ENCODE results near the gene TACC2.

Gene TACC2

GRCh38 chr10:122301811-122302115 is 312.8 kb downstream of the TACC2 start:
- TF ChIP-seq, protein P1, sequence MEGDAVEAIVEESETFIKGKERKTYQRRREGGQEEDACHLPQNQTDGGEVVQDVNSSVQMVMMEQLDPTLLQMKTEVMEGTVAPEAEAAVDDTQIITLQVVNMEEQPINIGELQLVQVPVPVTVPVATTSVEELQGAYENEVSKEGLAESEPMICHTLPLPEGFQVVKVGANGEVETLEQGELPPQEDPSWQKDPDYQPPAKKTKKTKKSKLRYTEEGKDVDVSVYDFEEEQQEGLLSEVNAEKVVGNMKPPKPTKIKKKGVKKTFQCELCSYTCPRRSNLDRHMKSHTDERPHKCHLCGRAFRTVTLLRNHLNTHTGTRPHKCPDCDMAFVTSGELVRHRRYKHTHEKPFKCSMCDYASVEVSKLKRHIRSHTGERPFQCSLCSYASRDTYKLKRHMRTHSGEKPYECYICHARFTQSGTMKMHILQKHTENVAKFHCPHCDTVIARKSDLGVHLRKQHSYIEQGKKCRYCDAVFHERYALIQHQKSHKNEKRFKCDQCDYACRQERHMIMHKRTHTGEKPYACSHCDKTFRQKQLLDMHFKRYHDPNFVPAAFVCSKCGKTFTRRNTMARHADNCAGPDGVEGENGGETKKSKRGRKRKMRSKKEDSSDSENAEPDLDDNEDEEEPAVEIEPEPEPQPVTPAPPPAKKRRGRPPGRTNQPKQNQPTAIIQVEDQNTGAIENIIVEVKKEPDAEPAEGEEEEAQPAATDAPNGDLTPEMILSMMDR (IDR thresholded peaks at IDR 0.05; ENCODE audit: low read depth, low read length) = no peak
- DNase-seq (ENCODE audit: extremely low read depth, low read depth) = no peak

GRCh38 chr10:122302315-122302714 is 313.4 kb downstream of the TACC2 start:
- TF ChIP-seq, protein P1 (IDR thresholded peaks at IDR 0.05; ENCODE audit: low read depth, low read length) = no peak
- DNase-seq (ENCODE audit: extremely low read depth, low read depth) = no peak

DNA sequence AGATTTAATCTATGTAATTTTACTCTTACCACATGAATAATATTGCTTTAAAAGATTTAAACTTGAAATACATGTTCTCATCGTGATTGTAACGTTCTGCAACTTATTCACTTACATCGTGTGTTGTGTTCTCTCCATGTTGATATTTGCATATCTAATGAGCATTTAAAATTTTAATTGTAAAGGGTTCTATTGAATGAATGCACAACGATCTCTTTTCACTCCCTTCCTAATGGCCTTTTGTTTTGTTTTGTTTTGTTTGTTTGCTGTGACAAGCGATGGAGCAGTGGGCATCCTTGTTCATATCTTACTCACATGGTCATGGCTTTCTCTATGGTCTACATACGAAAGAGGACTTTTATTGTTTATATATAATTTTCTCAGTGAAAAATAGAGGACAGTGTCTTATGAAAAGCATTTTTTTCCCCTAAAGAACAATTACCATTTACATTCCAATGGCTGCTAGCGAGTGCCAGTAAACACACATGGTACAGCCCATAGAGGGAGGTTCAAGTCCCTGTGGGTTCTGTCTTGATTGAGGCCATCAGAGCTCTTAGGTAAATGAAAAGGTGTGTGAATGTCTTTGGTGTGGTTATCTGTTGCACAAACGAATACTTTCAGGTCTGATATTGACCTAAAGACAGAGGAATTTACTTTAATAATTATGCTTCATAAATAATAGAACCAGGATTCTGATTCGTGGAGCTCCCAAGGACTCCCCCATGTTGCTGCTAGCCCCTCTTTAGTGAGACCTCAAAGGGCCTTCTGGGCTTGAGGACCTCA is 314.5 kb downstream of the TACC2 start:
- DNase-seq (ENCODE audit: extremely low read depth, low read depth) = no peak
- TF ChIP-seq, protein P1 (IDR thresholded peaks at IDR 0.05; ENCODE audit: low read depth, low read length) = no peak

Measured in AG09319 (cell line).